Body of pancreas (tissue), 4 donors: Measurements from ENCODE around the gene EMD. TPM values are rescaled to one million over a fixed set of nuclear protein-coding genes. Genes with fewer than 3 reads are reported as not detected.

Experiments used
- ATAC-seq: fragments of 150-250 bp; one replicate; pipeline ENCODE4 v1.9.1; 2016
- DNase-seq, 4 donors: peaks; one replicate each; pipeline ENCODE4 v3.0.0-alpha.2; 2019
- H3K27ac ChIP-seq, 4 donors: fragments of 200-600 bp; sonication (generic); 1 replicate in 3 of 4; 2 replicates in 1 of 4; pipeline versions ENCODE4 v1.5.1 to v1.6.1; 2016 to 2019; ENCODE audit warnings: mild to moderate bottlenecking in 1 of 4, mixed read lengths in 1 of 4, moderate library complexity in 1 of 4
- H3K27me3 ChIP-seq, 2 donors: fragments of 200-600 bp; sonication (generic); one replicate each; pipeline ENCODE4 v1.6.0; 2016; ENCODE audit warnings: mild to moderate bottlenecking in 1 of 2
- H3K36me3 ChIP-seq, 2 donors: fragments of 200-600 bp; sonication (generic); replicated peaks in 1 of 2; 2 replicates each; pipeline ENCODE4 v1.5.1; 2016; ENCODE audit warnings: low read depth in 2 of 2; ENCODE audit not compliant: insufficient read depth in 1 of 2
- H3K4me1 ChIP-seq: fragments of 200-600 bp; sonication (generic); one replicate; pipeline ENCODE4 v1.6.0; 2016
- H3K4me3 ChIP-seq, 2 donors: fragments of 200-600 bp; sonication (generic); 1 replicate in 1 of 2; 2 replicates in 1 of 2; pipeline ENCODE4 v1.5.1; 2016 to 2019
- H3K9me3 ChIP-seq, 3 donors: fragments of 200-600 bp; sonication (generic); 1 replicate in 2 of 3; 2 replicates in 1 of 3; pipeline ENCODE4 v1.5.1; 2016
- CTCF ChIP-seq, 7 experiments: fragments of 450-650 bp in 4 of 7; fragments of 200-600 bp in 3 of 7; sonication (generic) in 3 of 7; IDR thresholded peaks; one replicate each; pipeline ENCODE4 v1.5.1; 2016 to 2019; ENCODE audit warnings: antibody characterized with exemption in 7 of 7
- POLR2A ChIP-seq, 3 donors: fragments of 450-650 bp; IDR thresholded peaks; one replicate each; pipeline ENCODE4 v1.6.1; 2016; ENCODE audit warnings: antibody characterized with exemption in 3 of 3, mild to moderate bottlenecking in 2 of 3
- WGBS, 2 donors: methylation state at CpG; one replicate each; pipeline ENCODE4 v1.1.5; 2017; 5-methylcytosine and 5-hydroxymethylcytosine counted together
- intact Hi-C: fragments of 100-400 bp; cut with DNase I; formaldehyde crosslinking; loops from one replicate; pipeline ENCODE4 v1.15.1; 2023
- total RNA-seq, 2 donors: library from RNA; depleted of rRNA; stranded (reverse); fragments of >200 nt; gene quantifications; one replicate each; pipeline ENCODE4 v1.1.0, GENCODE V29; 2016

Gene EMD
- total RNA-seq, 2 donors from 2014 or later: 23.6 to 28.3 TPM

GRCh38 chrX:154401045-154401799 lies 22.1 kb downstream of the EMD start:
- 25% methylated on average over 6 of the region's 6 CpGs; no CpG with 5 or more reads in 1 of the 2 donors for WGBS, 2 donors
- no peaks in the 10 kb centered on the region for H3K9me3 ChIP-seq
- ATAC-seq: no peak
- peak overlapping the region in 2 of 4 donors; percentile 51 to 55 for H3K27ac ChIP-seq
- H3K4me1 ChIP-seq: peaks cover 20% of the 10 kb centered on the region
- TF ChIP-seq CTCF (IDR thresholded peaks at IDR 0.05) (no peak), POLR2A (IDR thresholded peaks at IDR 0.05) (peak; percentile 9 to 73 (median 49))
- intact Hi-C loops: no loop called here
- H3K36me3 ChIP-seq: no peaks in the 10 kb centered on the region
- DNase-seq: peak in 2 of 4 donors; percentile 37 to 49
- no peak overlapping the region for H3K4me3 ChIP-seq
- no peaks in the 10 kb centered on the region for H3K27me3 ChIP-seq

- Histone ChIP-seq H3K9me3 (no peaks in the 10 kb centered on the region), H3K4me3 (no peak overlapping the region), H3K27me3 (no peaks in the 10 kb centered on the region), H3K4me1 (peaks cover 20% of the 10 kb centered on the region), H3K36me3 (no peaks in the 10 kb centered on the region), H3K27ac (peak overlapping the region in 3 of 4 donors; percentile 10 to 55 (median 51))
- intact Hi-C loops: no loop called here
- WGBS, 2 donors: 8 to 53% methylated on average over 4 to 6 of the region's 6 CpGs
- TF ChIP-seq CTCF (IDR thresholded peaks at IDR 0.05) (no peak), POLR2A (IDR thresholded peaks at IDR 0.05) (no peak)
- ATAC-seq (no peak), DNase-seq (peak in 2 of 4 donors; percentile 36 to 41)
Measured at GRCh38 chrX:154401918-154402621, 23.0 kb downstream of the EMD start.

GRCh38 chrX:154402622-154403127 lies 23.6 kb downstream of the EMD start:
- Histone ChIP-seq H3K27me3 (no peaks in the 10 kb centered on the region), H3K36me3 (no peaks in the 10 kb centered on the region), H3K4me3 (no peak overlapping the region), H3K4me1 (peaks cover 20% of the 10 kb centered on the region), H3K27ac (peak overlapping the region in 3 of 4 donors; percentile 10 to 55 (median 51)), H3K9me3 (no peaks in the 10 kb centered on the region)
- WGBS, 2 donors: 56% methylated on average over 6 of the region's 19 CpGs; no CpG with 5 or more reads in 1 of the 2 donors
- no peak for DNase-seq
- no peak for TF ChIP-seq POLR2A (IDR thresholded peaks at IDR 0.05)
- TF ChIP-seq CTCF (IDR thresholded peaks at IDR 0.05): no peak
- intact Hi-C loops: no loop called here
- ATAC-seq: no peak

- no peaks in the 10 kb centered on the region for H3K27me3 ChIP-seq
- H3K4me1 ChIP-seq: peaks cover 20% of the 10 kb centered on the region
- no peak overlapping the region for H3K4me3 ChIP-seq
- no peak overlapping the region for H3K27ac ChIP-seq
- intact Hi-C loops: no loop called here
- DNase-seq: no peak
- no peak for ATAC-seq
- WGBS, 2 donors: 91 to 100% methylated on average over 3 to 9 of the region's 10 CpGs
- no peak for TF ChIP-seq POLR2A (IDR thresholded peaks at IDR 0.05)
- no peak for TF ChIP-seq CTCF (IDR thresholded peaks at IDR 0.05)
- no peaks in the 10 kb centered on the region for H3K36me3 ChIP-seq
- no peaks in the 10 kb centered on the region for H3K9me3 ChIP-seq
Measured at GRCh38 chrX:154403192-154403591, 24.1 kb downstream of the EMD start.
